ENCODE measurements around the gene CLTB.

GRCh38 chr5:176388003-176388443, 28.3 kb downstream of the CLTB start:
- TF ChIP-seq CTCF (IDR thresholded peaks at IDR 0.05 in 8 of 11, conservative IDR thresholded peaks at IDR 0.05 in 3 of 11), result no peak
- TF ChIP-seq POLR2A (IDR thresholded peaks at IDR 0.05), result no peak
- TF ChIP-seq POLR2AphosphoS5 (IDR thresholded peaks at IDR 0.05), result no peak
